Esophagus muscularis mucosa (tissue), 4 donors: Measurements from ENCODE around the gene SAP25.

Source experiments
- EP300 ChIP-seq: sonication (generic); formaldehyde crosslinking; IDR thresholded peaks from one replicate; pipeline ENCODE4 v1.6.1; 2017; ENCODE audit warnings: antibody characterized with exemption
- POLR2A ChIP-seq: fragments of 450-650 bp; IDR thresholded peaks from one replicate; pipeline ENCODE4 v1.6.1; 2017; ENCODE audit warnings: antibody characterized with exemption, moderate library complexity, mild to moderate bottlenecking, low read depth
- POLR2AphosphoS5 ChIP-seq, 2 donors: sonication (generic); formaldehyde crosslinking; IDR thresholded peaks; one replicate each; pipeline ENCODE4 v1.6.1; 2017; ENCODE audit warnings: antibody characterized with exemption in 2 of 2
- TF ChIP-seq, protein P1 (sequence below), 3 experiments: fragments of 200-600 bp in 2 of 3; fragments of 450-650 bp in 1 of 3; sonication (generic) in 2 of 3; IDR thresholded peaks; one replicate each; pipeline ENCODE4 v1.5.1; 2017 to 2019; ENCODE audit warnings: antibody characterized with exemption in 3 of 3, mild to moderate bottlenecking in 2 of 3, moderate library complexity in 1 of 3

GRCh38 chr7:100567031-100567730, 6.5 kb downstream of the SAP25 start:
- TF ChIP-seq, protein P1, sequence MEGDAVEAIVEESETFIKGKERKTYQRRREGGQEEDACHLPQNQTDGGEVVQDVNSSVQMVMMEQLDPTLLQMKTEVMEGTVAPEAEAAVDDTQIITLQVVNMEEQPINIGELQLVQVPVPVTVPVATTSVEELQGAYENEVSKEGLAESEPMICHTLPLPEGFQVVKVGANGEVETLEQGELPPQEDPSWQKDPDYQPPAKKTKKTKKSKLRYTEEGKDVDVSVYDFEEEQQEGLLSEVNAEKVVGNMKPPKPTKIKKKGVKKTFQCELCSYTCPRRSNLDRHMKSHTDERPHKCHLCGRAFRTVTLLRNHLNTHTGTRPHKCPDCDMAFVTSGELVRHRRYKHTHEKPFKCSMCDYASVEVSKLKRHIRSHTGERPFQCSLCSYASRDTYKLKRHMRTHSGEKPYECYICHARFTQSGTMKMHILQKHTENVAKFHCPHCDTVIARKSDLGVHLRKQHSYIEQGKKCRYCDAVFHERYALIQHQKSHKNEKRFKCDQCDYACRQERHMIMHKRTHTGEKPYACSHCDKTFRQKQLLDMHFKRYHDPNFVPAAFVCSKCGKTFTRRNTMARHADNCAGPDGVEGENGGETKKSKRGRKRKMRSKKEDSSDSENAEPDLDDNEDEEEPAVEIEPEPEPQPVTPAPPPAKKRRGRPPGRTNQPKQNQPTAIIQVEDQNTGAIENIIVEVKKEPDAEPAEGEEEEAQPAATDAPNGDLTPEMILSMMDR (IDR thresholded peaks at IDR 0.05), result no peak
- TF ChIP-seq POLR2AphosphoS5 (IDR thresholded peaks at IDR 0.05), result no peak
- no peak for TF ChIP-seq EP300
- TF ChIP-seq POLR2A, result no peak
